NCI-H2107 treated with DMSO at 0.1 percent for 48 hours (cell line): ENCODE measurements around the gene MAN2A1.
"Not testable (repeated sequence)": the region's sequence is repeated elsewhere in the genome, so short reads cannot be mapped to it uniquely, and the experiment has no call there.

Experiments
- DNase-seq: peaks from one replicate; lab custom pipeline; 2025; ENCODE audit not compliant: unreplicated experiment; lab: John Stamatoyannopoulos, UW

MAN2A1 gene

GRCh38 chr5:109819878-109820277 lies 130.2 kb downstream of the MAN2A1 start:
- DNase-seq = no peak

GRCh38 chr5:109823597-109823996 lies 133.9 kb downstream of the MAN2A1 start:
- no peak for DNase-seq

- DNase-seq = no peak
Observed at GRCh38 chr5:109825450-109825849, 135.7 kb downstream of the MAN2A1 start.

- DNase-seq = no peak
Observed at GRCh38 chr5:109826426-109826825, 136.7 kb downstream of the MAN2A1 start.

- no peak for DNase-seq
Observed at GRCh38 chr5:109829331-109829730, 139.6 kb downstream of the MAN2A1 start.

- no peak for DNase-seq
Observed at GRCh38 chr5:109830955-109831502, 141.3 kb downstream of the MAN2A1 start.

GRCh38 chr5:109832207-109833188 lies 142.8 kb downstream of the MAN2A1 start:
- not testable (repeated sequence) for DNase-seq

GRCh38 chr5:109833946-109834345 lies 144.2 kb downstream of the MAN2A1 start:
- no peak for DNase-seq

GRCh38 chr5:109836280-109836679 lies 146.6 kb downstream of the MAN2A1 start:
- DNase-seq = no peak

GRCh38 chr5:109837231-109837861 lies 147.6 kb downstream of the MAN2A1 start:
- DNase-seq = no peak

GRCh38 chr5:109838157-109838556 lies 148.4 kb downstream of the MAN2A1 start:
- no peak for DNase-seq

GRCh38 chr5:109844148-109844547 lies 154.4 kb downstream of the MAN2A1 start:
- DNase-seq = no peak

GRCh38 chr5:109844695-109845094 lies 155.0 kb downstream of the MAN2A1 start:
- no peak for DNase-seq

GRCh38 chr5:109848130-109848529 lies 158.4 kb downstream of the MAN2A1 start:
- DNase-seq = no peak

GRCh38 chr5:109849478-109850088 lies 159.9 kb downstream of the MAN2A1 start:
- no peak for DNase-seq

- no peak for DNase-seq
Observed at GRCh38 chr5:109852371-109853155, 162.8 kb downstream of the MAN2A1 start.

- no peak for DNase-seq
Observed at GRCh38 chr5:109853377-109853776, 163.7 kb downstream of the MAN2A1 start.

GRCh38 chr5:109855056-109855455 lies 165.3 kb downstream of the MAN2A1 start:
- no peak for DNase-seq

- DNase-seq = peak; percentile 4
Observed at GRCh38 chr5:109857405-109858031, 167.8 kb downstream of the MAN2A1 start.

GRCh38 chr5:109859537-109859936 lies 169.8 kb downstream of the MAN2A1 start:
- no peak for DNase-seq
